Naive thymus-derived CD8-positive, alpha-beta T cell (primary cell): ENCODE data around the gene AP5S1. TPM values are rescaled to one million over a fixed set of nuclear protein-coding genes. Genes with fewer than 3 reads are reported as not detected.
"Not testable (repeated sequence)": the region's sequence is repeated elsewhere in the genome, so short reads cannot be mapped to it uniquely, and the experiment has no call there.

Experiments used
- ATAC-seq, 2 donors: fragments of 150-1000 bp; cut with Tn5 transposase in 1 of 2; sonication (Bioruptor Pico), chemical (Tn5 transposase) in 1 of 2; 1 replicate in 1 of 2; 2 replicates in 1 of 2; pipeline ENCODE4 v1.10.0; 2021; ENCODE audit warnings: mild to moderate bottlenecking in 2 of 2, moderate library complexity in 2 of 2
- POLR2A ChIA-PET: fragments of 350-600 bp; sonication (Branson Sonifier 250); formaldehyde crosslinking; loops from one replicate; lab custom pipeline; 2021; ENCODE audit warnings: antibody characterized with exemption; lab: Charles Lee
- DNase-seq, 10 donors: peaks; one replicate each; pipeline versions ENCODE4 v3.0.0 to v3.0.0-alpha.2; 2020 to 2022
- H3K27ac Mint-ChIP-seq, 10 donors: one replicate each; pipeline ENCODE4 v1.8.0; 2020 to 2022; ENCODE audit warnings: mild to moderate bottlenecking in 10 of 10, mixed read lengths in 10 of 10, moderate library complexity in 4 of 10, inconsistent platforms in 1 of 10
- H3K27me3 Mint-ChIP-seq, 5 donors: one replicate each; pipeline ENCODE4 v1.8.0; 2021 to 2022; ENCODE audit warnings: mixed read lengths in 5 of 5
- H3K36me3 Mint-ChIP-seq, 3 donors: one replicate each; pipeline ENCODE4 v1.8.0; 2020 to 2022; ENCODE audit warnings: mixed read lengths in 3 of 3, mild to moderate bottlenecking in 2 of 3, inconsistent platforms in 1 of 3
- H3K4me1 Mint-ChIP-seq, 4 donors: one replicate each; pipeline ENCODE4 v1.8.0; 2021 to 2022; ENCODE audit warnings: mixed read lengths in 4 of 4
- H3K4me3 Mint-ChIP-seq, 10 donors: one replicate each; pipeline ENCODE4 v1.8.0; 2020 to 2022; ENCODE audit warnings: mild to moderate bottlenecking in 10 of 10, mixed read lengths in 10 of 10, moderate library complexity in 6 of 10, inconsistent platforms in 1 of 10
- H3K9me3 Mint-ChIP-seq, 9 donors: one replicate each; pipeline ENCODE4 v1.8.0; 2020 to 2022; ENCODE audit warnings: mixed read lengths in 9 of 9, mild to moderate bottlenecking in 3 of 9, inconsistent platforms in 1 of 9, moderate library complexity in 1 of 9
- polyA plus RNA-seq, 3 donors: library from polyadenylated mRNA; unstranded; fragments of 300-500 nt; fragmentation: Illumina TruSeq; gene quantifications; one replicate each; pipeline ENCODE4 v1.2.3, GENCODE V29; 2021
- total RNA-seq, 8 experiments: library from RNA in 2 of 8; stranded (reverse) in 2 of 8; gene quantifications; one replicate each; pipeline ENCODE4 v1.2.3 and lab custom pipeline; 2021 to 2026

Gene AP5S1
- total and polyA plus RNA-seq, 5 experiments from 2014 or later, result 10.1 to 21.8 (median 14.5) TPM

- DNase-seq (peak in 1 of 10 donors; percentile 36), ATAC-seq (no peak)
- H3K4me1 Mint-ChIP-seq, result peaks cover 20 to 56% (median 52%) of the 10 kb centered on the region in 4 donors
- peak overlapping the region in 4 of 10 donors; percentile 21 to 65 (median 50) for H3K4me3 Mint-ChIP-seq
- H3K9me3 Mint-ChIP-seq, result no peaks in the 10 kb centered on the region
- H3K36me3 Mint-ChIP-seq, result no peaks in the 10 kb centered on the region
- POLR2A ChIA-PET, result interaction anchor here (4.8 to 6.4 kb wide), 2 partner anchors 16 kb away, joined by 34 to 52 read pairs; partner anchors contain the start of gene ADISSP
- H3K27me3 Mint-ChIP-seq, result peaks cover 0 to 6% (median 0%) of the 10 kb centered on the region in 5 donors
- peak overlapping the region in 6 of 10 donors; percentile 8 to 80 (median 58) for H3K27ac Mint-ChIP-seq
Measured at GRCh38 chr20:3783511-3784195, 36.7 kb upstream of the AP5S1 start.

DNA sequence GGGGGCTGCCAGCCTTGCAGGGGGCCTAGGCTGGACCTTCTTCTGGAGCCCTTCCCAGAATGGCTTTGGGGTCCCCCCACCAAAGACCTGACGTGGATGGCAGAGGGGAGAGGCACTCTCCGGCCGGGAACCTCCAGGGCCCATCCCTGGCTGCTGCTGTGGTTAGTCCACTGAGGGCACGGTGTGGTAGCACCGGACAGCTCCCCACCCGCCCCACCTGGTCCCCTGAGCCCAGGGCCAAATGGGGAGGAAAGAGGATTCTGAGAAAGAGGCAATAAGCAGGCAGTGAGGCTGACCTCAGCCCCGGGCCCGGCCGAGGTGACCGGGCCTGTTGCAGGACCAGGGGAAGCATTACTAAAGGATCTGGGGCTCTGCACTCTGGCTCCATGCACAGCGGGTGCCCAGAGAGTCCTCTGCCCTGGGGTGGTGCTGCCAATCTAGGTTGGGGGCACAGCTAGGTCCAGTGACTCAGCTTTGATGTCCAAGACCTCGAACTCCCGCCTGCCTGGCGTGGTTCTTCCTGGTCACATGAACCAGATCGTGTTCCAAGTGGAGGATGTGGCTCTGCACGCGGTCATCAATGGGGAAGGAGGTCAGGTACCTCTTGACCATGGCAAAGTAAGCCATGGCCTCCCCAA lies 36.0 kb upstream of the AP5S1 start:
- Mint-ChIP-seq H3K27me3 (peaks cover 0 to 5% (median 0%) of the 10 kb centered on the region in 5 donors), H3K4me1 (peaks cover 25 to 60% (median 54%) of the 10 kb centered on the region in 4 donors), H3K27ac (peak overlapping the region in 6 of 10 donors; percentile 25 to 88 (median 58)), H3K36me3 (no peaks in the 10 kb centered on the region), H3K4me3 (peak overlapping the region in 9 of 10 donors; percentile 28 to 78 (median 59)), H3K9me3 (no peaks in the 10 kb centered on the region)
- POLR2A ChIA-PET, result interaction anchor here (0.6 to 6.4 kb wide), 5 partner anchors 15 to 70 kb away, joined by 3 to 52 read pairs (median 19); partner anchors contain the start of gene ADISSP
- ATAC-seq (no peak), DNase-seq (peak in 1 of 10 donors; percentile 62)

DNA sequence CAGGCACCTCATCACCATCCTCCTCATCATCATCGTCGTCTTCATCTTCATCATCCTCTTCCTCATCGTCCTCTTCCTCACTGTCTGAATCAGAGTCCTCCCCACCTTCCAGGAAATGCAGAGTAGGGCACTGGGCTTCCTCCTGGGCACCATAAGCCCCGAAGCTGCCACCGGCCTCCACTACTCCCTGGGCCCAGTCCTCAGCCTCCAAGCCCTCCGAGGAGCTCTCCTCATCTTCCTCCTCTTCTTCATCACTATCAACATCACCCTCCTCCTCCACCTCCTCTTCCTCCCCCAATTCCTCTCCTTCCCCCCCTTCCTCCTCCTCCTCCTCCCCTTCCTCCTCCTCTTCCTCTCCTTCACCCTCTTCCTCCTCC lies 35.5 kb upstream of the AP5S1 start:
- H3K4me3 Mint-ChIP-seq, result peak overlapping the region; percentile 13 to 78 (median 58)
- H3K27me3 Mint-ChIP-seq, result no peaks in the 10 kb centered on the region
- H3K27ac Mint-ChIP-seq, result peak overlapping the region in 8 of 10 donors; percentile 22 to 88 (median 58)
- DNase-seq (no peak), ATAC-seq (no peak)
- no peaks in the 10 kb centered on the region for H3K36me3 Mint-ChIP-seq
- no peaks in the 10 kb centered on the region for H3K9me3 Mint-ChIP-seq
- POLR2A ChIA-PET, result interaction anchor here (0.6 to 6.4 kb wide), 6 partner anchors 15 to 70 kb away, joined by 3 to 52 read pairs (median 12); partner anchors contain the start of gene ADISSP
- peaks cover 22 to 60% (median 52%) of the 10 kb centered on the region in 4 donors for H3K4me1 Mint-ChIP-seq

DNA sequence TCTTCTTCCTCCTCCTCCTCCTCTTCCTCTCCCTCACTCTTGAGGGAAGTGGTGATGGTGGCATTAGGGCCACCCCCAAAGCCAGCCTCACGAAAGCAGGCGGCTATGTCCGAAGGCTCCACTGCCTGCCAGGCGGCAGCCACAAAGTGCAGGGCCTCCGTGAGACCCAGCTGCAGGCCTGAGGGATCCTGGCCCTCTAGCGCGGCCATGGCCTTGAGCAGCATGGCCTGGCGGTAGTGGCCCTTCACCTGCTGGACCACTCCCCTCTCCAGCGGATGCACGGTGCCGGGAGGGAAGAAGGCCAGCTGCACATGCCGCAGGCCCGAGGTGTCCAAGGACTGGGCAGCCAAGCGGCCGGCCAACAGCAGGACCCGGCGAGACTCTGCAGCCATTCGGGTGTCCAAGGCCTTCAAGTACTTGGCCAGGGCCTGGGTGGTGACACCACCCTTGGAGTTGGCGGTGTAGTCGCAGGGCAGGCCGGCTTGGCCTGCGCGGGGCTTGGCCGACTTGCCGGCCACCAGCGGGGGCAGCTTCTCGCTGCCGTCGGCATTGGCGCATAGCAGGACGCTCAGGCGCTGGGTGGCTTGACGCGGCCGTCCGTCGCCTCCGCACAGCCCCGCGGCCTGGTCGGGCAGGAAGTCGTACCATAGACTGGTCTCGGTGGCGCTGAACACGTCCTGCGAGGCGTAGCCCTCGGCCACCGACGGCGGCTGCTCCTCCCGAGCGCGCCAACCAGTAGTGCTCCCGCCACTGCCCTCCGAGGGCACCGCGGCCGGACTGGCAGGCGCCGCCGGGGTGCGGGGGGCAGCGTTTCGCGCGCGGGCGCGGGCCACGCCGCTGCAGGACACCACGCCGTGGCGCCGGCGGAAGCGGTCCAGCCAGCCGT lies 34.9 kb upstream of the AP5S1 start:
- peaks cover 22 to 58% (median 51%) of the 10 kb centered on the region in 4 donors for H3K4me1 Mint-ChIP-seq
- H3K4me3 Mint-ChIP-seq, result peak overlapping the region in 7 of 10 donors; percentile 12 to 89 (median 69)

DNA sequence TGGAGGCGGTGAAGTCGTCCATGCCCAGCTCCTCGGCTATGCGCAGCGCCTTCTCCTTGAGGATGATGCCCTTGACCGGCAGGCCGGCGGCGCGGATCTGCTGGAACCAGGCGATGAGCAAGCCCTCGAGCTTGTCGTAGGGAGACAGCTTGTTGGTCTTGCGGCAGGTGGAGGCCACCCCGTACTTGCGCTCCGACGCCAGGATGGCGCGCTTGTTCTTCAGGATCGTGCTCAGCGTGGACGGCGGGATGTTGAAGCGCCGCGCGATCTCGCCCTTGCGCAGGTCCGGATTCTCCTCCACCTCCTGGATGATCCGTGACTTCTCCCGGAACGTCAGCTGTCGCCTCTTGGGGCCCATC lies 34.2 kb upstream of the AP5S1 start:
- Mint-ChIP-seq H3K36me3 (no peaks in the 10 kb centered on the region), H3K27me3 (no peaks in the 10 kb centered on the region), H3K4me1 (peaks cover 17 to 52% (median 45%) of the 10 kb centered on the region in 4 donors), H3K9me3 (no peaks in the 10 kb centered on the region), H3K27ac (peak overlapping the region in 8 of 10 donors; percentile 67 to 90 (median 85)), H3K4me3 (peak overlapping the region; percentile 68 to 89 (median 82))
- POLR2A ChIA-PET, result interaction anchor here (0.5 to 6.4 kb wide), 12 partner anchors 8 to 299 kb away, joined by 3 to 52 read pairs (median 4); partner anchors contain the start of genes ADISSP and CDC25B
- ATAC-seq, result peak; percentile 39 to 58
- DNase-seq, result peak in 6 of 10 donors; percentile 33 to 50 (median 40)

More for the DNA sequence above, 34.9 kb upstream of the AP5S1 start:
- POLR2A ChIA-PET, result interaction anchor here (0.5 to 6.4 kb wide), 11 partner anchors 8 to 300 kb away, joined by 3 to 52 read pairs (median 6); partner anchors contain the start of genes ADISSP and CDC25B
- Mint-ChIP-seq H3K36me3 (no peaks in the 10 kb centered on the region), H3K27ac (peak overlapping the region in 7 of 10 donors; percentile 53 to 88 (median 69)), H3K27me3 (no peaks in the 10 kb centered on the region), H3K9me3 (no peaks in the 10 kb centered on the region)
- peak in 1 of 10 donors; percentile 17 for DNase-seq
- ATAC-seq, result no peak

DNA sequence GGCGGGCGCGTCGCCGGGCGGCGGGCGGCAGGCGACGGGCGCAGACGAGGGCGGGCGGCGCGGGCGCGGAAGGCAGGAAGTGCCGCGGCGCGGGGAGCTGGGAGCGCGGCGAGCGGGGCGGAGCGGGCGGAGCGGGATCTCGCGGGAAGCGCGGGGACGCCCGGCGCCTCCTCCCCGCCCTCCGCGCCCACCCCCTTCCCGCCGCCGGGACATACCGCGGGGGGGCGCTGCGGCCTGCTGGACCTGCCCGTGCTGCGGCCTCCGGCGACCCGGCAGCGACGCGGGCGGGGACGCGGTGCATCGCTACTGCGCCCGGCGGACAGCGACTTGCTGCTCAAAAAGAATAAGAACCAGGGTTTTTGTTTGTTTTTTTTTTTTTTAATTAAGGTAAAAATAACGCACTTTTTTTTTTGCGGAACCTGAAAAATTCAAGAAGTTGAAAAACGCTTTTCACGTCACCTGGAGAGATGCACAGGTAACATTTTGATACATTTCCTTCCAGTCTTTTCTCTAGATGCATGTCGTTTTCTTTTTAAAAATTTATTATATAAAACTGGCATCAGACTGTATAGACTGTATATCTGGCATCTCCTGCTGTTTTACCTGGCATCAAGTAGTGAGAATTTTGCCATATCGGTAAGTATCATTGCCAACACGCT lies 33.6 kb upstream of the AP5S1 start, which contains the start of gene CENPB:
TSS of gene CENPB (minus strand) at position 76 of the 659 bp plus-strand sequence. CDS start 257 bp downstream, outside the sequence.
- Mint-ChIP-seq H3K27me3 (no peaks in the 10 kb centered on the region), H3K4me3 (peak within 1 kb of the TSS; percentile 68 to 89 (median 82)), H3K4me1 (peaks cover 17 to 45% (median 38%) of the 10 kb centered on the region in 4 donors), H3K9me3 (no peaks in the 10 kb centered on the region), H3K36me3 (no peaks in the 10 kb centered on the region), H3K27ac (peak within 1 kb of the TSS in 8 of 10 donors; percentile 73 to 90 (median 85))
- POLR2A ChIA-PET, result interaction anchor here (0.7 to 6.4 kb wide), 12 partner anchors 9 to 299 kb away, joined by 3 to 52 read pairs (median 6); partner anchors contain the start of genes ADISSP and CDC25B
- ATAC-seq (peak; percentile 85 to 88), DNase-seq (peak; percentile 79 to 94 (median 89))

- DNase-seq (no peak), ATAC-seq (no peak)
- Mint-ChIP-seq H3K27me3 (no peaks in the 10 kb centered on the region), H3K9me3 (no peaks in the 10 kb centered on the region), H3K36me3 (no peaks in the 10 kb centered on the region), H3K4me3 (peak overlapping the region; percentile 36 to 81 (median 66)), H3K4me1 (peaks cover 17 to 41% (median 34%) of the 10 kb centered on the region in 4 donors), H3K27ac (peak overlapping the region in 8 of 10 donors; percentile 13 to 80 (median 61))
- POLR2A ChIA-PET, result interaction anchor here (0.7 to 6.4 kb wide), 6 partner anchors 8 to 129 kb away, joined by 3 to 52 read pairs (median 16); partner anchors contain the start of genes ADISSP and CDC25B
Measured at GRCh38 chr20:3787324-3788014, 32.9 kb upstream of the AP5S1 start.

GRCh38 chr20:3788685-3789155 lies 31.6 kb upstream of the AP5S1 start:
- Mint-ChIP-seq H3K9me3 (no peaks in the 10 kb centered on the region), H3K4me3 (peak overlapping the region in 6 of 10 donors; percentile 26 to 81 (median 38)), H3K27ac (peak overlapping the region in 8 of 10 donors; percentile 31 to 88 (median 73)), H3K36me3 (no peaks in the 10 kb centered on the region), H3K4me1 (peaks cover 13 to 30% (median 28%) of the 10 kb centered on the region in 4 donors), H3K27me3 (no peaks in the 10 kb centered on the region)
- DNase-seq, result no peak
- ATAC-seq, result no peak
- POLR2A ChIA-PET, result interaction anchor here (6.4 kb wide), 1 partner anchor 11 kb away, joined by 34 read pairs; no protein-coding TSS in a partner anchor

DNA sequence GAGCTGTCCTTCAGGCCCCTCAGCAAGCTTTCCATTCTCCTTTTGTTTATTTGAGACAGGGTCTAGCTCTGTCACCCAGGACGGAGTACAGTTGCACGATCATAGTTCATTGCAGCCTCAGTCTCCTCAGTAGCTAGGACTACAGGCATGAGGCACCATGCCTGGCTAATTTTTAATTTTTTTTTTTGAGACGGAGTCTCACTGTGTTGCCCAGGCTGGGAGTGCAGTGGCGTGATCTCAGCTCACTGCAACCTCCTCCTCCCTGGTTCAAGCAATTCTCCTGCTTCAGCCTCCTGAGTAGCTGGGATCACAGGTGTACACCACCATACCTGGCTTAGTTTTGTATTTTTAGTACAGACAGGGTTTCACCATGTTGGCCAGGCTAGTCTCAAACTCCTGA lies 31.1 kb upstream of the AP5S1 start:
- H3K9me3 Mint-ChIP-seq, ATAC-seq, H3K27me3 Mint-ChIP-seq, H3K4me3 Mint-ChIP-seq, DNase-seq, H3K36me3 Mint-ChIP-seq: not testable (repeated sequence)
- POLR2A ChIA-PET, result interaction anchor here (0.6 to 6.4 kb wide), 3 partner anchors 10 to 165 kb away, joined by 3 to 34 read pairs (median 6); partner anchors contain the start of gene ADISSP
- Mint-ChIP-seq H3K27ac (peak overlapping the region in 6 of 10 donors; percentile 11 to 88 (median 72)), H3K4me1 (peaks cover 13 to 31% (median 26%) of the 10 kb centered on the region in 4 donors)

GRCh38 chr20:3794168-3794567 lies 26.2 kb upstream of the AP5S1 start:
- peak overlapping the region in 5 of 10 donors; percentile 21 to 93 (median 29) for H3K27ac Mint-ChIP-seq

More at GRCh38 chr20:3794168-3794567, 26.2 kb upstream of the AP5S1 start:
- not testable (repeated sequence) for H3K27me3 Mint-ChIP-seq, DNase-seq, ATAC-seq, H3K9me3 Mint-ChIP-seq
- Mint-ChIP-seq H3K36me3 (peaks cover 0 to 20% (median 18%) of the 10 kb centered on the region in 3 donors), H3K4me3 (peak overlapping the region in 3 of 10 donors; percentile 33 to 45 (median 44)), H3K4me1 (peaks cover 11 to 32% (median 30%) of the 10 kb centered on the region in 4 donors)
- POLR2A ChIA-PET, result interaction anchor here (0.8 kb wide), 1 partner anchor 53 kb away, joined by 3 read pairs; no protein-coding TSS in a partner anchor
